HCT116 (cell line): Measurements from ENCODE around the gene GPR31. TPM values are rescaled to one million over a fixed set of nuclear protein-coding genes. Genes with fewer than 3 reads are reported as not detected.

Source experiments
- ATAC-seq: fragments of 200-7000 bp; cut with Tn5 transposase; 2 replicates; pipeline ENCODE4 v1.9.1; 2020; ENCODE audit warnings: mild to moderate bottlenecking, moderate library complexity
- BruUV-seq: library from RNA; stranded (reverse); fragments of 400-500 nt; replicated peaks from 2 replicates; lab custom pipeline; 2021; lab: Mats Ljungman, UMichigan
- CTCF ChIA-PET: fragments of 300-600 bp; sonication (Branson Sonifier 250); formaldehyde crosslinking; loops from one replicate; lab custom pipeline; 2021; ENCODE audit warnings: antibody characterized with exemption; lab: Charles Lee
- POLR2A ChIA-PET: fragments of 300-600, 350-600 bp; sonication (Branson Sonifier 250); formaldehyde crosslinking; loops from one replicate; lab custom pipeline; 2021; ENCODE audit warnings: antibody characterized with exemption; lab: Charles Lee
- RAD21 ChIA-PET, 2 experiments: fragments of 300-600 bp; sonication (Branson Sonifier 250); formaldehyde crosslinking; loops; one replicate each; lab custom pipeline; 2023; ENCODE audit warnings: low total read pairs in 2 of 2; ENCODE audit not compliant: uncharacterized antibody in 2 of 2, unreplicated experiment in 2 of 2, low non-redundant PET in 1 of 2; lab: Charles Lee
- DNase-seq: peaks from one replicate; pipeline ENCODE4 v3.0.0-alpha.2; 2010; ENCODE audit warnings: low read depth, low spot score
- H2AFZ ChIP-seq: fragments of 200-600 bp; shearing (Covaris generic), sonication (generic); 2 replicates; pipeline ENCODE4 v1.6.1; 2017; ENCODE audit warnings: low read depth, mixed run types, mixed read lengths, antibody characterized with exemption, low read length; ENCODE audit not compliant: poor library complexity, severe bottlenecking
- H3K27ac ChIP-seq: 2 replicates; pipeline ENCODE4 v1.5.1; 2012; ENCODE audit warnings: low read depth, low read length
- H3K27me3 ChIP-seq: fragments of 200-600 bp; sonication (generic); 2 replicates; pipeline ENCODE4 v1.6.1; 2016; ENCODE audit warnings: mixed run types, low read length, mixed read lengths; ENCODE audit not compliant: insufficient read depth
- H3K36me3 ChIP-seq, 2 experiments: fragments of 200-500 bp in 1 of 2; fragments of 200-600 bp in 1 of 2; sonication (Bioruptor generic) in 1 of 2; sonication (generic) in 1 of 2; 2 replicates each; pipeline versions ENCODE4 v1.5.1 to v1.6.1; 2014 to 2016; ENCODE audit warnings: low read length in 2 of 2, inconsistent platforms in 1 of 2, mixed read lengths in 1 of 2, mixed run types in 1 of 2; ENCODE audit not compliant: insufficient read depth in 2 of 2, control insufficient read depth in 1 of 2
- H3K4me1 ChIP-seq, 2 experiments: fragments of 200-600 bp in 1 of 2; sonication (generic) in 1 of 2; 2 replicates each; pipeline versions ENCODE4 v1.5.1 to v1.6.1; 2012 to 2017; ENCODE audit warnings: low read length in 2 of 2, inconsistent platforms in 1 of 2, mild to moderate bottlenecking in 1 of 2, mixed read lengths in 1 of 2, mixed run types in 1 of 2, moderate library complexity in 1 of 2; ENCODE audit not compliant: insufficient read depth in 2 of 2, control insufficient read depth in 1 of 2
- H3K4me2 ChIP-seq: fragments of 200-600 bp; sonication (generic); 2 replicates; pipeline ENCODE4 v1.6.1; 2017; ENCODE audit warnings: mixed run types, low read length, mixed read lengths
- H3K4me3 ChIP-seq, 2 experiments: fragments of 200-600 bp in 1 of 2; sonication (generic) in 1 of 2; replicated peaks in 1 of 2; 2 replicates each; pipeline ENCODE4 v1.5.1; 2011 to 2016; ENCODE audit warnings: low read length in 2 of 2, control low read depth in 1 of 2, low read depth in 1 of 2, mild to moderate bottlenecking in 1 of 2, mixed read lengths in 1 of 2, mixed run types in 1 of 2
- H3K79me2 ChIP-seq: fragments of 200-600 bp; sonication (generic); 2 replicates; pipeline ENCODE4 v1.6.1; 2017; ENCODE audit warnings: mild to moderate bottlenecking, mixed run types, low read length, moderate library complexity, mixed read lengths; ENCODE audit not compliant: insufficient read depth
- H3K9ac ChIP-seq: fragments of 200-600 bp; sonication (generic); 2 replicates; pipeline ENCODE4 v1.6.1; 2016; ENCODE audit warnings: low read length, mixed read lengths
- H3K9me2 ChIP-seq: fragments of 200-600 bp; sonication (generic), shearing (Covaris generic); 2 replicates; pipeline ENCODE4 v1.6.1; 2017; ENCODE audit warnings: mixed run types, mild to moderate bottlenecking, moderate library complexity; ENCODE audit not compliant: insufficient read depth
- H3K9me3 ChIP-seq, 2 experiments: fragments of 200-500 bp in 1 of 2; fragments of 200-600 bp in 1 of 2; sonication (Bioruptor generic) in 1 of 2; sonication (generic) in 1 of 2; 2 replicates each; pipeline ENCODE4 v1.6.1; 2014 to 2017; ENCODE audit warnings: low read length in 2 of 2, mixed read lengths in 2 of 2, inconsistent platforms in 1 of 2, low read depth in 1 of 2, mild to moderate bottlenecking in 1 of 2, mixed run types in 1 of 2, moderate library complexity in 1 of 2; ENCODE audit not compliant: control insufficient read depth in 1 of 2, insufficient read depth in 1 of 2
- H4K20me1 ChIP-seq: fragments of 200-600 bp; sonication (generic), shearing (Covaris generic); 2 replicates; pipeline ENCODE4 v1.6.1; 2017; ENCODE audit warnings: mixed run types, mild to moderate bottlenecking, moderate library complexity; ENCODE audit not compliant: insufficient read depth
- ATF3 ChIP-seq: IDR thresholded peaks from 2 replicates; pipeline ENCODE4 v1.6.1; 2012
- CBX3 ChIP-seq: IDR thresholded peaks from 2 replicates; pipeline ENCODE4 v1.6.1; 2012; ENCODE audit warnings: low read depth
- CTCF ChIP-seq, 3 experiments: fragments of 200-600 bp in 1 of 3; sonication (generic) in 1 of 3; IDR thresholded peaks in 2 of 3; conservative IDR thresholded peaks in 1 of 3; 2 replicates each; pipeline ENCODE4 v1.5.1; 2012 to 2017; ENCODE audit warnings: low read depth in 2 of 3, low read length in 2 of 3, antibody characterized with exemption in 1 of 3, borderline replicate concordance in 1 of 3, control low read depth in 1 of 3, mild to moderate bottlenecking in 1 of 3, mixed read lengths in 1 of 3, mixed run types in 1 of 3, moderate library complexity in 1 of 3; ENCODE audit not compliant: insufficient read depth in 1 of 3
- EGR1 ChIP-seq: IDR thresholded peaks from 2 replicates; pipeline ENCODE4 v1.6.1; 2012; ENCODE audit warnings: low read depth
- ELF1 ChIP-seq: IDR thresholded peaks from 2 replicates; pipeline ENCODE4 v1.6.1; 2012; ENCODE audit warnings: low read depth, borderline replicate concordance
- EZH2 ChIP-seq: fragments of 200-600 bp; sonication (generic); IDR thresholded peaks from 2 replicates; pipeline ENCODE4 v1.6.1; 2017; ENCODE audit warnings: antibody characterized with exemption, mixed run types
- EZH2phosphoT487 ChIP-seq: fragments of 200-600 bp; IDR thresholded peaks from 2 replicates; pipeline ENCODE4 v1.6.1; 2018; ENCODE audit warnings: antibody characterized with exemption, borderline replicate concordance
- POLR2A ChIP-seq: IDR thresholded peaks from 2 replicates; pipeline ENCODE4 v1.7.0; 2011; ENCODE audit warnings: borderline replicate concordance; ENCODE audit not compliant: insufficient read depth, insufficient read length; ENCODE audit errors: extremely low read depth
- POLR2AphosphoS5 ChIP-seq: IDR thresholded peaks from 2 replicates; pipeline ENCODE4 v1.6.1; 2011; ENCODE audit warnings: mild to moderate bottlenecking, low read depth, low read length, moderate library complexity
- REST ChIP-seq: IDR thresholded peaks from 2 replicates; pipeline ENCODE4 v1.6.1; 2012; ENCODE audit warnings: low read depth
- SIN3A ChIP-seq: IDR thresholded peaks from 2 replicates; pipeline ENCODE4 v1.6.1; 2012; ENCODE audit warnings: low read depth
- SRF ChIP-seq: IDR thresholded peaks from 2 replicates; pipeline ENCODE4 v1.6.1; 2012; ENCODE audit warnings: low read depth
- YY1 ChIP-seq: IDR thresholded peaks from 2 replicates; pipeline ENCODE4 v1.6.1; 2011; ENCODE audit warnings: low read length, low read depth, moderate library complexity, mild to moderate bottlenecking; ENCODE audit not compliant: insufficient replicate concordance; ENCODE audit errors: extremely low read depth
- ZBTB33 ChIP-seq: IDR thresholded peaks from 2 replicates; pipeline ENCODE4 v1.6.1; 2011; ENCODE audit warnings: mild to moderate bottlenecking, low read length, moderate library complexity; ENCODE audit not compliant: insufficient replicate concordance; ENCODE audit errors: extremely low read depth
- ZFX ChIP-seq: fragments of 450-650 bp; IDR thresholded peaks from 2 replicates; pipeline ENCODE4 v1.6.1; 2017
- intact Hi-C: fragments of 100-400 bp; cut with micrococcal nuclease; formaldehyde crosslinking; loops from 2 replicates; pipeline ENCODE4 v1.10.0; 2022
- total RNA-seq: library from RNA; stranded (reverse); gene quantifications from one replicate; pipeline ENCODE4 v1.2.1, GENCODE V29; 2021; ENCODE audit not compliant: unreplicated experiment
- TF ChIP-seq, protein P1 (sequence below): IDR thresholded peaks from 2 replicates; pipeline ENCODE4 v1.6.1; 2012

The GPR31 gene
- total RNA-seq, 1 experiment from 2014 or later = not detected

DNA sequence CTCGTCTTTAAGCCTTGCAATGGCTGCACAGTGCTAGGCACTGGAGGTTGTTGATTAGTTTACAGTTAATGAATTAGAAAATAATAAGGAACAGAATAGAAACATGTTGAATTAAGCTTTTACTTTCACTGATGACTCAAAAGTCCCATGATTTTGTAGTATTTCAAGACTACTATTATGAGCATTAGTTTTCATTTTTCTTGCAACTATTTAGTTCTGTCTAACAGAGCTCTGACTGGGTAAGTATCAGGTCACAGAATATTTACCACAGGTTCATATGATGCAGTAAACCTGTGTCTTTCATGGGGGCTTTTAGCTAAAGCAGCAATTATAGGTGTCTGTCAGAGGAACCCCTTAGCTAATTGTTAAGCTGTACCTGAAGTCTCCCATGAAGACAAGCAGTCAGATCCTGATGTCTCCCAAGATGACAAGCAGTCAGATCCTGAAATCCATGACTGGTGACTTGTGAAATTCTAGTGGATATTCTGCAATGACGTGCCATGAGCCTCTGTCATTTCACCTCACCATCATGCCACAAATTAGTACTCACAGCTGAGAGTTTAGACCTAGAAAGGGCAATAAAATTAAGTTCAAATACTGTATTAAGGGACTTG lies 8.2 kb upstream of the GPR31 start (continued):
- TF ChIP-seq CTCF (IDR thresholded peaks at IDR 0.05 in 2 of 3, conservative IDR thresholded peaks at IDR 0.05 in 1 of 3; ENCODE audit: borderline replicate concordance in 1 of 3, insufficient read depth in 1 of 3, low read depth in 2 of 3, low read length in 2 of 3) (no peak), YY1 (no peak)

- Histone ChIP-seq H3K9ac (no peak overlapping the region), H3K4me2 (no peak overlapping the region), H3K36me3 (no peaks in the 10 kb centered on the region), H4K20me1 (no peaks in the 10 kb centered on the region), H3K27ac (no peak overlapping the region), H3K27me3 (peaks cover 17% of the 10 kb centered on the region), H3K9me2 (no peaks in the 10 kb centered on the region), H3K79me2 (no peaks in the 10 kb centered on the region), H3K4me3 (no peak overlapping the region), H2AFZ (no peak overlapping the region), H3K4me1 (no peaks in the 10 kb centered on the region), H3K9me3 (no peaks in the 10 kb centered on the region)
- no peak for TF ChIP-seq EZH2phosphoT487
- no peak for TF ChIP-seq POLR2A
- TF ChIP-seq EGR1 = no peak
- no peak for TF ChIP-seq SRF
- TF ChIP-seq ELF1 = no peak
- TF ChIP-seq, protein P1, sequence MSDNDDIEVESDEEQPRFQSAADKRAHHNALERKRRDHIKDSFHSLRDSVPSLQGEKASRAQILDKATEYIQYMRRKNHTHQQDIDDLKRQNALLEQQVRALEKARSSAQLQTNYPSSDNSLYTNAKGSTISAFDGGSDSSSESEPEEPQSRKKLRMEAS = no peak
- TF ChIP-seq SIN3A = no peak
- no peak for TF ChIP-seq ZFX
- no peak for TF ChIP-seq REST
- no peak for TF ChIP-seq POLR2AphosphoS5
- no peak for TF ChIP-seq CBX3
- no peak for TF ChIP-seq ATF3
- TF ChIP-seq EZH2 = no peak
- TF ChIP-seq ZBTB33 = no peak
- TF ChIP-seq YY1 = no peak
- BruUV-seq = no TSS peak
- DNase-seq (no peak), ATAC-seq (no peak)
- RAD21 ChIA-PET = no interaction called here
- CTCF ChIA-PET = no interaction called here
- intact Hi-C loops = no loop called here
- POLR2A ChIA-PET = no interaction called here
These were observed 6.5 kb upstream of the GPR31 start for GRCh38 chr6:167164261-167164660.
